PFSK-1 (cell line): ENCODE data around the gene STRA6.

Experiments used
- FOXP2 ChIP-seq: optimal IDR thresholded peaks from 2 replicates; pipeline ENCODE3; 2011; ENCODE audit warnings: borderline replicate concordance, control low read depth, inconsistent platforms; ENCODE audit not compliant: insufficient read depth; ENCODE audit errors: extremely low read length, extremely low read depth
- POLR2AphosphoS5 ChIP-seq: IDR thresholded peaks from 2 replicates; pipeline ENCODE4 v1.6.1; 2012; ENCODE audit warnings: low read depth, mild to moderate bottlenecking, control low read depth, low read length, moderate library complexity
- REST ChIP-seq, 2 experiments: IDR thresholded peaks; 2 replicates each; pipeline versions ENCODE4 v1.6.1 to v1.8.0; 2011 to 2012; ENCODE audit warnings: low read depth in 2 of 2, low read length in 2 of 2, control low read depth in 1 of 2, inconsistent platforms in 1 of 2, mild to moderate bottlenecking in 1 of 2, moderate library complexity in 1 of 2; ENCODE audit not compliant: insufficient read depth in 1 of 2
- SIN3A ChIP-seq: IDR thresholded peaks from 2 replicates; pipeline ENCODE4 v1.6.1; 2012; ENCODE audit warnings: mild to moderate bottlenecking, low read length, moderate library complexity, borderline replicate concordance; ENCODE audit not compliant: insufficient read depth
- TAF1 ChIP-seq: IDR thresholded peaks from 2 replicates; pipeline ENCODE4 v1.6.1; 2012; ENCODE audit warnings: low read length, control low read depth, borderline replicate concordance; ENCODE audit not compliant: insufficient read depth

STRA6 gene

GRCh38 chr15:74240002-74240568 is 37.5 kb upstream of the STRA6 start:
- TF ChIP-seq TAF1: no peak
- 0 out of 4 replicates have a peak, but pooled peaks of 1 of the 2 experiments have one; percentile 8 for TF ChIP-seq REST (IDR thresholded peaks at IDR 0.05; ENCODE audit: insufficient read depth in 1 of 2, low read depth in 2 of 2, low read length in 2 of 2)
- peak; percentile 15; the same call in 1 of the 2 replicates for TF ChIP-seq SIN3A
- peak; percentile 24 for TF ChIP-seq FOXP2

- no peak for TF ChIP-seq FOXP2
- no peak for TF ChIP-seq REST (IDR thresholded peaks at IDR 0.05; ENCODE audit: insufficient read depth in 1 of 2, low read depth in 2 of 2, low read length in 2 of 2)
- TF ChIP-seq POLR2AphosphoS5: no peak
- no peak for TF ChIP-seq SIN3A
- no peak for TF ChIP-seq TAF1
Observed at GRCh38 chr15:74239051-74239705, 36.6 kb upstream of the STRA6 start.

GRCh38 chr15:74235962-74236361 is 33.4 kb upstream of the STRA6 start, which contains the start of gene CCDC33:
CCDC33 (plus strand) TSS chr15:74236326; CDS start chr15:74236720, 394 bp downstream.
- TF ChIP-seq FOXP2: no peak
- TF ChIP-seq REST (IDR thresholded peaks at IDR 0.05; ENCODE audit: insufficient read depth in 1 of 2, low read depth in 2 of 2, low read length in 2 of 2): no peak
- no peak for TF ChIP-seq TAF1
- no peak for TF ChIP-seq SIN3A
- no peak for TF ChIP-seq POLR2AphosphoS5

GRCh38 chr15:74234598-74234875 is 31.9 kb upstream of the STRA6 start:
- no peak for TF ChIP-seq TAF1
- TF ChIP-seq REST (IDR thresholded peaks at IDR 0.05; ENCODE audit: insufficient read depth in 1 of 2, low read depth in 2 of 2, low read length in 2 of 2): no peak
- no peak for TF ChIP-seq FOXP2
- no peak for TF ChIP-seq SIN3A
- no peak for TF ChIP-seq POLR2AphosphoS5
